HG02973 (cell line): ENCODE results near the gene ZNF132.
"Not testable (repeated sequence)": the region's sequence is repeated elsewhere in the genome, so short reads cannot be mapped to it uniquely, and the experiment has no call there.

ENCODE experiments used
- ATAC-seq: cut with Tn5 transposase; IDR thresholded peaks from one replicate; pipeline ENCODE4 v1.9.1; 2021; ENCODE audit warnings: moderate library complexity; ENCODE audit not compliant: unreplicated experiment

ZNF132 gene

GRCh38 chr19:58408152-58409009, 31.6 kb downstream of the ZNF132 start, which contains the start of gene ZNF584:
ZNF584 (plus strand) TSS chr19:58408649; CDS start chr19:58409148, 499 bp downstream.
- ATAC-seq = peak; percentile 90

- no peak for ATAC-seq
Measured at GRCh38 chr19:58407658-58408151, 32.2 kb downstream of the ZNF132 start.

GRCh38 chr19:58406818-58407657, 32.9 kb downstream of the ZNF132 start:
- no peak for ATAC-seq

GRCh38 chr19:58403920-58404478, 36.0 kb downstream of the ZNF132 start:
- ATAC-seq = not testable (repeated sequence)

- no peak for ATAC-seq
Measured at GRCh38 chr19:58401840-58402421, 38.0 kb downstream of the ZNF132 start.

GRCh38 chr19:58400916-58401839, 38.8 kb downstream of the ZNF132 start:
- ATAC-seq = peak; percentile 94

- no peak for ATAC-seq
Measured at GRCh38 chr19:58400316-58400915, 39.5 kb downstream of the ZNF132 start.

GRCh38 chr19:58399903-58400302, 40.0 kb downstream of the ZNF132 start:
- ATAC-seq = no peak

GRCh38 chr19:58398545-58398944, 41.4 kb downstream of the ZNF132 start:
- ATAC-seq = no peak

- ATAC-seq = no peak
Measured at GRCh38 chr19:58398087-58398486, 41.9 kb downstream of the ZNF132 start.

GRCh38 chr19:58397533-58398037, 42.4 kb downstream of the ZNF132 start:
- no peak for ATAC-seq

- no peak for ATAC-seq
Measured at GRCh38 chr19:58396691-58397532, 43.0 kb downstream of the ZNF132 start.

GRCh38 chr19:58395979-58396627, 43.9 kb downstream of the ZNF132 start:
- no peak for ATAC-seq

- ATAC-seq = no peak
Measured at GRCh38 chr19:58395220-58395978, 44.6 kb downstream of the ZNF132 start, which contains the start of gene RNF225. RNF225 (plus strand) TSS chr19:58395656; CDS start chr19:58396090, 434 bp downstream.

GRCh38 chr19:58394821-58395219, 45.1 kb downstream of the ZNF132 start:
- no peak for ATAC-seq

- ATAC-seq = no peak
Measured at GRCh38 chr19:58393725-58394033, 46.3 kb downstream of the ZNF132 start.
